ENCODE measurements around the gene RBSN. TPM values are rescaled to one million over a fixed set of nuclear protein-coding genes. Genes with fewer than 3 reads are reported as not detected.

RBSN gene
- total RNA-seq, 1 donor from 2014 or later, result 24.1 TPM

DNA sequence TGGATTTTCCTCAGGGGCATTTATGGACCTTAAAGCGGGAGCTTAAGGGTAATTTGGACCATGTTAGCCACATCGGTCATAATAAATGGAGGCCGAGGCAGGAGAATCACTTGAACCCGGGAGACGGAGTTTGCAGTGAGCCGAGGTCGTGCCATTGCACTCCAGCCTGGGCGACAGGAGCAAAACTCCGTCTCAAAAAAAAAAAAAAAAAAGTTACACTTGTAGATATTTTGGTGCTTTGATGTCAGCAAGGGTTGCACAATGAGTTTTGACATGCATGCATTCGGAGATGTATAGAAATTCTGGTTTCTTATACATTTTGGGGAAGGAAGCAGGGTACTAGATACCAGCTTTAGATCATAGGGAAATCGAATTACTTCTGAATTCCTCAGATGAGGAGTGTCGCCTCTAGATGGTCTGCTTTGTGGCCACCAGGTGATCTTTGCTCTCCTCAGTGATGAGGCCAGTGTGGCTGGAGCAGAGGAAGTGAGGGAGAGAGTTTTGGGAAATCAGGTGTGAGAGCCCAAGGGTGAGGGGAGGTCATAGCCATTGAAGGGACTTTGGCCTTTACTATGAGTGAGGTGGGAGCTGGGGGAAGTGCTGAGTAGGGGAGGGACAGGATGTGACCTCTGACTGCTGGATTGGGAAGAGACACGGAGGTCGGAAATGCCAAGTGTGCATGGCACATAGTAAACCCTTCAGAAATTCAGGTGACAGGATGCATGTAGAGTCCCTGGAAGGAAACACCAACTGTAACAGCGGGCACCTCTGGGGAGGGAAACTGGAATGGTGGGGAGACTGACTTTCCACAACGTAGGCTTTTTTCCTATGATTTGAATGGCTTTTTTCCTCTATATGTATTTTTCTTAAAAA lies 8.4 kb upstream of the RBSN start:
- intact Hi-C loops (cut with DNase I), result loop anchor here (5.0 kb wide), 3 partner anchors 70 to 270 kb away; partner anchors contain the start of gene CAPN7
- no peak for DNase-seq (ENCODE audit: low spot score)

- intact Hi-C loops (cut with DNase I), result no loop called here
Measured at GRCh38 chr3:15102836-15103235, 3.9 kb upstream of the RBSN start.

DNA sequence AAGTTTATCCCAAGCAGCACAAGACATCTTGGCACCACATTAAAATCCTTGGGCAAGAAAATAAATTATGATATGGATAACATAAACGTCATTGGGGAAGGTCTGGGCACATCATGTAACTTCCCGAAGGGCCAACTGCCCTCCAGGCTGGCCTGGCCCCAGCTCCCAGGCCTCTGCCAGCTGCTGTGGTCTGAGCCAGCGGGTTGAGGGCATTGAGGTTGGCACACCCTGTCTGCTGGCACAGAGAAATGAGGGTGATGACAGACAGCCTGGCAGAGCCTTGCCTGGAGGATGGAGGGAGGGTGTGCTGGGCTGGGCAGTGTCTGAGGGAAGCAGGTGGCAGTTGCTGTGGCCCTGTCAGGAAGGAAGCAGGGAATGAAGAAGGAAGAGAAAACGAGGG lies 3.3 kb upstream of the RBSN start:
- intact Hi-C loops (cut with DNase I), result no loop called here
- peak; percentile 89 for DNase-seq (ENCODE audit: low spot score)

More at GRCh38 chr3:15102836-15103235, 3.9 kb upstream of the RBSN start:
- no peak for DNase-seq (ENCODE audit: low spot score)

DNA sequence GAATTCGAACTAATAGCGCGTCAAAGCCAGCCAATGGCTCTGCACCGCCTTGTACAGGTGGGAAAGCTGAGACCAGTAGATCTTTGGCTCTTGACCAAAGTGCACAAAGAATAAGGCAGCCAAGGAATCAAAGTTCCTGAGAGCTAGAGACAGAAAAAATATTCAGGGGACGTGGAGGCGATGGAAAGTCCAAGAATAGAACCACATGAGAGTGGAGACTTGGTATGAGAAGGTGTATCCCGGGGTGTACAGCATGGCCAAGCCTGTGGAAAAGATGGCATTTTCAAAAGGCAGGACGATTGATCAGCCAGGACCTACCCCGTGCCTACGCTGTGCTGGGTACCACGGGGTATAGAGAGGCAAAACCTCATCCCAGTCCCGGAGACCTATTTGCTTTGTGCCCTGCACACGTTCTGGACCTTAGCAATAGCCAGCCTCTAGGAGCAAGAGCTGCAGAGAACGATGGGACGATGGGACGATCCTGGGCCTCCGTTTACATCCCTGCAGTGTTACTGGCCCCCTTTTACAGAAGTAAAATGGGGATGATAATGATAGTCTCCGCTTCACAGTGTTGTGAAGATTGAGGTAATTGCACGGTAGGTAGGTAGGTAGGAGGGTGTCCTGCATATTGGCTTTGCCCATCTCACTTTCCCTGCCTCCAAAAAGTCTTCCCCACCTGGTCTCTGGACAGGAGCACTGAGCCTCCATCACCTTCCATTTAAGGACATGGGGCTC lies 583 bp upstream of the RBSN start:
- DNase-seq (ENCODE audit: low spot score), result no peak
- intact Hi-C loops (cut with DNase I), result loop anchor here (1.0 kb wide), 1 partner anchor 34 kb away; the partner anchor contains the start of gene MRPS25

- intact Hi-C loops (cut with DNase I), result no loop called here
- DNase-seq (ENCODE audit: low spot score), result no peak
Measured at GRCh38 chr3:15097891-15098290, 1.1 kb downstream of the RBSN start.

DNA sequence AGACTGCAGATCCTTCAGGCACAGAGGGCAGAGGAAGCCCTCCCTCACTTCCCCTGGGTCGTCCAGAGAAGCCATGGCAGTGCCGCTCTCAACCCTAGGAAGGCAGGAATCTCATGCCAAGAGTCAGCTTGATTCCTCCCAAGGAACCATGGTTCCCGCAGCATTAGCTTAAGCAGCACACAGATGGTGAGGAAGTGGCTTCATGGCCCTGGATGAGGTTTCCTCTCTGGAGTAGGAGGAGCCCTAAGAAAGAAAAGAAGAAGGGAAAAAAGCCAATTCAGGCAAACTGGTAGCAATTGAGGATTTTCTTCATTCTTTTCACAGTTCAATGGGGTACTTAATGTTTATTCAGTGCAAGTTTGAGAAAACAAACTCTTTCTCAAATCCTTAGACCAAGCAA lies 2.9 kb downstream of the RBSN start:
- no peak for DNase-seq (ENCODE audit: low spot score)
- intact Hi-C loops (cut with DNase I), result no loop called here

DNA sequence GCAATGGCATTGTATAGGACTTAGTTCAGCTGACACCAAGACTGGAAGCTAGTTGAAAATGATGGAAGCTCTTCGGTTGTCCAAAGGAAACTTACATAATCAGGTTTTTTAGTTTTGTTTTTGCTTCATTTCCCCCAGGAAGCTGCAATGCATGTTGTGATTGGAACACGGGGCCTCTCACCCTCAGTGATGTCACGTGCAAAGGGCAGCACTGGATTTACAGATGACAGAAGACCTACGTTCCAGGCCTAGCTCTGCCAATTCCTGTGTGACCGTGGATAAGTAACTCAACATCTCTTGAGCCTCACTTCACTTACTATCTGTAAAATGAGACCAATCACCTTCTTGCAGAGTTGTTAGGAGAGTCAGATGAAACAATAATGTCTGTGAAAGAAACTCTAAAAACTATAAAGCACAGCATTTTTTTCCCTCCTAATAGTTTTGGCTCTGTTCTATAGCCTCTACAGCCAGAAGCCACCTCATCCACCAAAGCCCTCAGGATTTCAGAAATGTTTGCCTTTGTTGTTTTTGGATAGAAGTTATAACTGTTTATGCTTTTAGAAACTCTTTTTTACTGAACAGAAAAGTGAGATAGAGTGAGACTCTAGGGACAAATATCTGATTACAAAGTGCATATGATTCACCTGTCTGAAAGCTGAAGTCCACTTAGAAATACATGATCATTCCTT lies 4.6 kb downstream of the RBSN start:
- intact Hi-C loops (cut with DNase I), result no loop called here
- no peak for DNase-seq (ENCODE audit: low spot score)

DNA sequence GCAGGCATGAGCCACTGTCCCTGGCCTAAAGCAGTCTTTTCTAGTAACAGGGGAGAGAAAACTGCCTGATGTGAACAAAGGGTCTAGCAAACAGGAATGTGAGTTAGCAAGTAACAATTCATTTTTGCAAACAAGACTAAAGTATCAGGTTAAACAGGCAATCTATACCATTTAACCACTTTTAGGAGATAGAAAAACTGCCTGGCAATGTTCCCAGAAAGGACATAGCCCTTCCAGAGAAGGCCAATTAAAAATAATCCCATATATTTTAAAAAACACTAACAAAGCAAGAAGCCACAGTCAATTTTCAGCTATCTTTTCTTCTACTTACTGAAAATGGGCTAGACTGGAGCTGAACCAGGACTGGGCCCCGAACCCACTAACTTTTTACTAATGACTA lies 6.3 kb downstream of the RBSN start:
- intact Hi-C loops (cut with DNase I), result no loop called here

GRCh38 chr3:15091575-15091974 lies 7.4 kb downstream of the RBSN start:
- intact Hi-C loops (cut with DNase I), result no loop called here

More for the DNA sequence above, 6.3 kb downstream of the RBSN start:
- DNase-seq (ENCODE audit: low spot score), result no peak

DNA sequence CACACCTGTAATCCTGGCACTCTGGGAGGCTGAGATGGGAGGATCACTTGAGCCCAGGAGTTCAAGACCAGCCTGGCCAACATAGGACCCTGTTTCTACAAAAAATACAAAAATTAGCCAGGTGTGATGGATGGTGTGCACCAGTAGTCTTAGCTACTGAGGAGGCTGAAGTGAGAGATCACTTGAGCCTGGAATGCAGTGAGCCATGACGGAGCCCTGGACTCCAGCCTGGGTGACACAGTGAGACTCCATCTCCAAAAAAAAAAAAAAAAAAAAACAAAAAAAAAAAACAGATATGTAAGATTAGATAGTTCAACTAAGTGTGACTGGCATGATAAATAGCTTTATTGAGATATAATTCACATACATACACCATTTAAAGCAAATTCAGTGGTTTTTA lies 9.7 kb downstream of the RBSN start:
- DNase-seq (ENCODE audit: low spot score), result no peak
- intact Hi-C loops (cut with DNase I), result no loop called here

More at GRCh38 chr3:15091575-15091974, 7.4 kb downstream of the RBSN start:
- DNase-seq (ENCODE audit: low spot score), result no peak

- DNase-seq (ENCODE audit: low spot score), result no peak
- intact Hi-C loops (cut with DNase I), result no loop called here
Measured at GRCh38 chr3:15086699-15087098, 12.2 kb downstream of the RBSN start.

GRCh38 chr3:15086263-15086662 lies 12.7 kb downstream of the RBSN start:
- DNase-seq (ENCODE audit: low spot score), result no peak
- intact Hi-C loops (cut with DNase I), result no loop called here

- DNase-seq (ENCODE audit: low spot score), result no peak
- intact Hi-C loops (cut with DNase I), result no loop called here
Measured at GRCh38 chr3:15083252-15083651, 15.7 kb downstream of the RBSN start.

GRCh38 chr3:15081960-15082664 lies 16.8 kb downstream of the RBSN start:
- DNase-seq (ENCODE audit: low spot score), result no peak
- intact Hi-C loops (cut with DNase I), result no loop called here

DNA sequence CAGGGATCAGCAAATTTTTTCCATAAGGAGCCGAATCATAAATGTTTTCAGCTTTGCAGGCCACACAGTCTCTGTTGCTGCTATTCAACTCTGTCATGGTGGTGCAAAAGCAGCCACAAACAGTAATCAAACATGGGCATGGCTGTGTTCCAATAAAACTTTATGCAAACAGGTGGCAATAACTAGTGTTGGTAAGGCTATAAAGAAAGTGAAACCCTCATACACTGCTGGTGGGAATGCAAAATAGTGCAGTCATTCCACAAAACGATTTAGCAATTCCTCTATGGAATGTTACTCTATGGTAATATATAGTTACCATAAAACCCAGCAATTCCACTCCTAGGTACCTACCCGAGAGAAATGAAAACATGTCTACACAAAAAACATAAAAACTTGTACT lies 19.9 kb downstream of the RBSN start:
- intact Hi-C loops (cut with DNase I), result no loop called here
- no peak for DNase-seq (ENCODE audit: low spot score)

DNA sequence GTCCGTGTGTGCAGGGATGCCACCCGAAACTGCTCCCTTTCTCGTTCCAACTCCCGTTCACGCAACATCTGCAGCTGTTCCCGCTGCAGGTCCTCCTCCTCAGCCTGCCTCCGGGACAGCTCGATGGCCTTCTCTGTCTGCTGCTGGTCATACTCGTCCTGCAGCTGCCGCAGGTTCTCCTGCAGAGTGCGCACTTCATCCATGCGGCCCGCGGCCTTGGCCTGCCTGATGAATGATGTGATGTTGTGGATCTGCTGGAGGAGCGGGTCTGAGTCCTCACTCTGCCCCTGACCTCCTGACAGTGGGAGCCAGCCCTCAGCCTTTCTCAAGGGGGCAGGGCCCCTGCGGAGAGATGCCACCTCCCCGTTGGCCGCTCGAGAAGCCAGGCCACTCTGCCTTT lies 24.4 kb downstream of the RBSN start:
- DNase-seq (ENCODE audit: low spot score), result no peak
- intact Hi-C loops (cut with DNase I), result no loop called here

DNA sequence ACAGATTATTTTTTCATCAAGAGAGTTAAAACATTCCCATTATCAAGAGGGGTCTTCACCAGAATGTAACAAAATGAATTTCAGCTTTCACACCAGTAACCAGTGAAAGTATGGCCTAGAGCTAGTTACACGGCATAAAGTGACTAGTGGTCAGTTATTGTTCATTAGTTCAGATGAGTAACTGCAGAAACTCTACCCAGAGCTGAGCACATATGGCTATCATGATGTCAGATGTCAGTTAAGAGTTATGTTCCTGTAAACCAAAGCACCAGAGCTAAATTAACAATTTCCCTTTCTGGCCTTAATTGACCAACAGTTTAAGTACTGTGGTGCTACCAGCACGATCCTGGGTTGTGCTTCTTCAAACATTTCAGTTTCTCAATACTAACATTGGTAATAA lies 27.2 kb downstream of the RBSN start:
- no peak for DNase-seq (ENCODE audit: low spot score)
- intact Hi-C loops (cut with DNase I), result no loop called here

DNA sequence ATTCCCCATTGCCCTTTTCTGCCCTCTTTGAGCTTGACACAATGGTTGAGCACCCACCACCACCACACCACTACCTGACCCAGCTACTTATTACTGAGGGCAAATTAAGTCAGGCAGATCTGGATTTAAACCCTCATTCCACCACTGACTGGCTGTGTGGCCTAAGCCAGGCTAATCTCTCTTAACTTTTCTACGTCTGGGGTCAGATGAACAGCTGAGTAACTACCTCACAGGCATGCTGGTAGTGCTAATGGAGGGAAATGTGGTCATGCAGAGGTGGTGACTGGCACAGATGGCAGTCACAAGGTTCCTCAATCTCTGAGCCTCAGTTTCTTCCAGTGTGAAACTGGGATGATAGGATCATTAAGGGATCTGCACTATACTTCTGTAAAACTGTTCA lies 29.5 kb downstream of the RBSN start:
- DNase-seq (ENCODE audit: low spot score), result no peak
- intact Hi-C loops (cut with DNase I), result no loop called here

GRCh38 chr3:15066467-15066866 lies 32.5 kb downstream of the RBSN start:
- intact Hi-C loops (cut with DNase I), result no loop called here
- DNase-seq (ENCODE audit: low spot score), result no peak
